ENCODE measurements around the gene DDB1. TPM values are rescaled to one million over a fixed set of nuclear protein-coding genes. Genes with fewer than 3 reads are reported as not detected.

DDB1 gene
- polyA plus RNA-seq, 3 donors, result 54.1 to 97.2 (median 86.6) TPM

GRCh38 chr11:61298663-61299244, 34.2 kb downstream of the DDB1 start:
- no peaks in the 10 kb centered on the region for H3K9me3 ChIP-seq (replicated peaks in 1 of 2; ENCODE audit: control insufficient read depth in 1 of 2, insufficient read depth in 1 of 2, low read length in 2 of 2)
- peaks cover 11 to 24% of the 10 kb centered on the region in 2 donors for H3K27me3 ChIP-seq (ENCODE audit: control insufficient read depth in 2 of 2, insufficient read depth in 2 of 2, low read length in 2 of 2)
- intact Hi-C loops (cut with micrococcal nuclease), result no loop called here
- Mint-ChIP-seq H3K27me3 (ENCODE audit: low read depth in 3 of 3) (peaks cover 23 to 32% (median 24%) of the 10 kb centered on the region in 3 donors), H3K9me3 (peaks cover 0 to 5% (median 2%) of the 10 kb centered on the region in 7 donors), H3K27ac (peak overlapping the region in 1 of 7 donors; percentile 79), H3K4me3 (no peak overlapping the region), H3K36me3 (peaks cover 70 to 73% of the 10 kb centered on the region in 2 donors), H3K4me1 (peaks cover 23% of the 10 kb centered on the region)
- no peak overlapping the region for H2AFZ ChIP-seq (ENCODE audit: insufficient read depth, low read depth, low read length, poor library complexity, severe bottlenecking)
- WGBS (ENCODE audit: insufficient coverage), result 100% methylated on average over 4 of the region's 4 CpGs
- H4K20me1 ChIP-seq (ENCODE audit: insufficient read depth, low read length), result peaks cover 4% of the 10 kb centered on the region
- DNase-seq, result no peak
- no peak overlapping the region for H3K4me3 ChIP-seq (replicated peaks in 1 of 3; ENCODE audit: low read depth in 2 of 3, low read length in 3 of 3)
- no peak overlapping the region for H3K4me2 ChIP-seq (replicated peaks; ENCODE audit: extremely low read depth, low read length, poor library complexity, severe bottlenecking)
- peaks cover 18 to 20% of the 10 kb centered on the region in 2 donors for H3K4me1 ChIP-seq (ENCODE audit: control insufficient read depth in 1 of 2, insufficient read depth in 2 of 2, low read length in 2 of 2)
- peaks cover 48 to 64% of the 10 kb centered on the region in 2 donors for H3K36me3 ChIP-seq (replicated peaks in 1 of 2; ENCODE audit: control insufficient read depth in 1 of 2, insufficient read depth in 2 of 2, low read length in 2 of 2)
- H3K27ac ChIP-seq (ENCODE audit: low read depth in 1 of 2, low read length in 2 of 2), result no peak overlapping the region
- H3K79me2 ChIP-seq (ENCODE audit: insufficient read depth, low read length), result no peaks in the 10 kb centered on the region
- no peak overlapping the region for H3K9ac ChIP-seq (ENCODE audit: insufficient read depth, low read length, poor library complexity, severe bottlenecking)
- TF ChIP-seq, protein P1, sequence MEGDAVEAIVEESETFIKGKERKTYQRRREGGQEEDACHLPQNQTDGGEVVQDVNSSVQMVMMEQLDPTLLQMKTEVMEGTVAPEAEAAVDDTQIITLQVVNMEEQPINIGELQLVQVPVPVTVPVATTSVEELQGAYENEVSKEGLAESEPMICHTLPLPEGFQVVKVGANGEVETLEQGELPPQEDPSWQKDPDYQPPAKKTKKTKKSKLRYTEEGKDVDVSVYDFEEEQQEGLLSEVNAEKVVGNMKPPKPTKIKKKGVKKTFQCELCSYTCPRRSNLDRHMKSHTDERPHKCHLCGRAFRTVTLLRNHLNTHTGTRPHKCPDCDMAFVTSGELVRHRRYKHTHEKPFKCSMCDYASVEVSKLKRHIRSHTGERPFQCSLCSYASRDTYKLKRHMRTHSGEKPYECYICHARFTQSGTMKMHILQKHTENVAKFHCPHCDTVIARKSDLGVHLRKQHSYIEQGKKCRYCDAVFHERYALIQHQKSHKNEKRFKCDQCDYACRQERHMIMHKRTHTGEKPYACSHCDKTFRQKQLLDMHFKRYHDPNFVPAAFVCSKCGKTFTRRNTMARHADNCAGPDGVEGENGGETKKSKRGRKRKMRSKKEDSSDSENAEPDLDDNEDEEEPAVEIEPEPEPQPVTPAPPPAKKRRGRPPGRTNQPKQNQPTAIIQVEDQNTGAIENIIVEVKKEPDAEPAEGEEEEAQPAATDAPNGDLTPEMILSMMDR (IDR thresholded peaks at IDR 0.05), result no peak

DNA sequence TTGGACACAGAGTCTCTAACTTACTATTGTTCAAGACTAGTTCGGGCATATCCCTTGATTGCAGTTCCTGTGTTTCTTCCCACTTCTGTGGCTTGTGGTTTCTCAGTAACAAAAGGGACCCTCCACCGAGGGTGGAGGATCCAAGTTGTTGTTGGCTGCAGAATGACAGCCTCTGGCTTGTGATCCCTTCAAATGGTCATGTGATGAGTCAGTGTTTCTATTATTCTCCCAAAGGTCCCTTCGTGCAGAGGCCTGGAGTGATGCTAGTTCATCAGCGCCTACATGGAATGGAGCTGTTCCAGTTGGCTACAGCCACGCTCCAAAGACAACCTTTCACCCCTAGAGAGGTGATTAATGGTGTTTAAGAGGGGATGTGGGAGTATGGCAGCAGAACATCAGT, 35.2 kb downstream of the DDB1 start:
- no peak overlapping the region for H3K27ac ChIP-seq (ENCODE audit: low read depth in 1 of 2, low read length in 2 of 2)
- no peaks in the 10 kb centered on the region for H3K79me2 ChIP-seq (ENCODE audit: insufficient read depth, low read length)
- intact Hi-C loops (cut with micrococcal nuclease), result no loop called here
- H3K4me2 ChIP-seq (replicated peaks; ENCODE audit: extremely low read depth, low read length, poor library complexity, severe bottlenecking), result no peak overlapping the region
- peaks cover 22 to 25% of the 10 kb centered on the region in 2 donors for H3K4me1 ChIP-seq (ENCODE audit: control insufficient read depth in 1 of 2, insufficient read depth in 2 of 2, low read length in 2 of 2)
- peaks cover 61 to 63% of the 10 kb centered on the region in 2 donors for H3K36me3 Mint-ChIP-seq
- no peak overlapping the region for H2AFZ ChIP-seq (ENCODE audit: insufficient read depth, low read depth, low read length, poor library complexity, severe bottlenecking)
- peaks cover 4% of the 10 kb centered on the region for H4K20me1 ChIP-seq (ENCODE audit: insufficient read depth, low read length)
- H3K9me3 Mint-ChIP-seq, result peaks cover 0 to 6% (median 2%) of the 10 kb centered on the region in 7 donors
- H3K27me3 ChIP-seq (ENCODE audit: control insufficient read depth in 2 of 2, insufficient read depth in 2 of 2, low read length in 2 of 2), result peaks cover 16 to 32% of the 10 kb centered on the region in 2 donors
- DNase-seq, result no peak
- peaks cover 33 to 42% (median 34%) of the 10 kb centered on the region in 3 donors for H3K27me3 Mint-ChIP-seq (ENCODE audit: low read depth in 3 of 3)
- H3K9me3 ChIP-seq (replicated peaks in 1 of 2; ENCODE audit: control insufficient read depth in 1 of 2, insufficient read depth in 1 of 2, low read length in 2 of 2), result no peaks in the 10 kb centered on the region
- no CpG with 5 or more reads among the region's 5 CpGs for WGBS (ENCODE audit: insufficient coverage)
- peaks cover 39 to 54% of the 10 kb centered on the region in 2 donors for H3K36me3 ChIP-seq (replicated peaks in 1 of 2; ENCODE audit: control insufficient read depth in 1 of 2, insufficient read depth in 2 of 2, low read length in 2 of 2)
- H3K4me3 ChIP-seq (replicated peaks in 1 of 3; ENCODE audit: low read depth in 2 of 3, low read length in 3 of 3), result no peak overlapping the region
- H3K4me1 Mint-ChIP-seq, result peaks cover 29% of the 10 kb centered on the region
- TF ChIP-seq, protein P1 (IDR thresholded peaks at IDR 0.05), result no peak
- H3K9ac ChIP-seq (ENCODE audit: insufficient read depth, low read length, poor library complexity, severe bottlenecking), result no peak overlapping the region
- no peak overlapping the region for H3K4me3 Mint-ChIP-seq
- H3K27ac Mint-ChIP-seq, result no peak overlapping the region

All from CD14-positive monocyte (primary cell).